ENCODE data around the gene HS6ST2. TPM values are rescaled to one million over a fixed set of nuclear protein-coding genes. Genes with fewer than 3 reads are reported as not detected.

HS6ST2 gene
- total RNA-seq, 1 experiment from 2014 or later, result 7.4 TPM

- H3K4me2 ChIP-seq (ENCODE audit: low read length), result peak overlapping the region; percentile 52
- peaks cover 15% of the 10 kb centered on the region for H3K4me1 ChIP-seq (ENCODE audit: insufficient read depth, low read length)
- H3K79me2 ChIP-seq (ENCODE audit: low read length), result no peaks in the 10 kb centered on the region
- H3K9me2 ChIP-seq (replicated peaks; ENCODE audit: low read length), result no peaks in the 10 kb centered on the region
- H3F3A ChIP-seq (ENCODE audit: low read length, unreplicated experiment), result no peaks in the 10 kb centered on the region
- ATAC-seq, result no peak
- H3K9ac ChIP-seq (ENCODE audit: low read length), result no peak overlapping the region
- no peak overlapping the region for H2AFZ ChIP-seq (ENCODE audit: low read length)
- H4K20me1 ChIP-seq (ENCODE audit: low read length), result no peaks in the 10 kb centered on the region
- BruUV-seq (replicated peaks), result no TSS peak
- intact Hi-C loops (cut with micrococcal nuclease), result no loop called here
- no peaks in the 10 kb centered on the region for H3K36me3 ChIP-seq (ENCODE audit: low read depth, low read length)
- no peaks in the 10 kb centered on the region for H3K9me3 ChIP-seq (ENCODE audit: low read length)
- ChIA-PET CTCF (no interaction called here), POLR2A (ENCODE audit: unreplicated experiment) (no interaction called here)
- H3K27me3 ChIP-seq (ENCODE audit: low read length), result no peaks in the 10 kb centered on the region
- no peak overlapping the region for H3K27ac ChIP-seq (ENCODE audit: low read length)
- no peak for DNase-seq
- no peak overlapping the region for H3K4me3 ChIP-seq (ENCODE audit: low read length)
- TF ChIP-seq, protein P1, sequence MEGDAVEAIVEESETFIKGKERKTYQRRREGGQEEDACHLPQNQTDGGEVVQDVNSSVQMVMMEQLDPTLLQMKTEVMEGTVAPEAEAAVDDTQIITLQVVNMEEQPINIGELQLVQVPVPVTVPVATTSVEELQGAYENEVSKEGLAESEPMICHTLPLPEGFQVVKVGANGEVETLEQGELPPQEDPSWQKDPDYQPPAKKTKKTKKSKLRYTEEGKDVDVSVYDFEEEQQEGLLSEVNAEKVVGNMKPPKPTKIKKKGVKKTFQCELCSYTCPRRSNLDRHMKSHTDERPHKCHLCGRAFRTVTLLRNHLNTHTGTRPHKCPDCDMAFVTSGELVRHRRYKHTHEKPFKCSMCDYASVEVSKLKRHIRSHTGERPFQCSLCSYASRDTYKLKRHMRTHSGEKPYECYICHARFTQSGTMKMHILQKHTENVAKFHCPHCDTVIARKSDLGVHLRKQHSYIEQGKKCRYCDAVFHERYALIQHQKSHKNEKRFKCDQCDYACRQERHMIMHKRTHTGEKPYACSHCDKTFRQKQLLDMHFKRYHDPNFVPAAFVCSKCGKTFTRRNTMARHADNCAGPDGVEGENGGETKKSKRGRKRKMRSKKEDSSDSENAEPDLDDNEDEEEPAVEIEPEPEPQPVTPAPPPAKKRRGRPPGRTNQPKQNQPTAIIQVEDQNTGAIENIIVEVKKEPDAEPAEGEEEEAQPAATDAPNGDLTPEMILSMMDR (conservative IDR thresholded peaks at IDR 0.05; ENCODE audit: low read depth, low read length), result no peak
- TF ChIP-seq EZH2 (IDR thresholded peaks at IDR 0.05; ENCODE audit: low read length, unreplicated experiment), result no peak
Observed at GRCh38 chrX:132836471-132836870, 122.0 kb downstream of the HS6ST2 start.

DNA sequence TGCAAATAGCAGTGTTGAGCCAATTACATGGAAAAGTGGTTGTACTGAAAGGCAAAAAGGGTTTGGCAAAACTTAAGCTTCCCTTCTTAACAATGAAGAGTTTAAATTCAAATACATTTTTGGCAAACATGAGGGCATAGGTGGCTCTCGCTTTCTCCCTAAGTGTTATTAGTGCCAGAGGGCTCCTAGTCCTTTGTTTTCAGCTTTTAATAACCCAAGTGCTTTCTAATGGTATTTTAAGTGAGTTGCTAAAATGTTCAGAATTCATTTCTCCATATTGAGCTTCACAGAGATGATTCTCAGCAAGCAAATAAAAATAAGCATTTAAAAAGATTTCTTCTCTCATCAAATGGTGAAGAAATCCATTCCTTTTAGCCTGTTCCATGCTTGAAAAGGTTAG lies 123.7 kb downstream of the HS6ST2 start:
- ChIA-PET POLR2A (ENCODE audit: unreplicated experiment) (no interaction called here), CTCF (no interaction called here)
- H3K27ac ChIP-seq (ENCODE audit: low read length), result no peak overlapping the region
- ATAC-seq, result no peak
- H3K4me1 ChIP-seq (ENCODE audit: insufficient read depth, low read length), result peaks cover 15% of the 10 kb centered on the region
- no peaks in the 10 kb centered on the region for H4K20me1 ChIP-seq (ENCODE audit: low read length)
- TF ChIP-seq EZH2 (IDR thresholded peaks at IDR 0.05; ENCODE audit: low read length, unreplicated experiment) (no peak), EZH2phosphoT487 (IDR thresholded peaks at IDR 0.05; ENCODE audit: borderline replicate concordance, low read length) (no peak)
- TF ChIP-seq, protein P1 (conservative IDR thresholded peaks at IDR 0.05; ENCODE audit: low read depth, low read length), result no peak
- intact Hi-C loops (cut with micrococcal nuclease), result no loop called here
- no peaks in the 10 kb centered on the region for H3K79me2 ChIP-seq (ENCODE audit: low read length)
- no peak overlapping the region for H2AFZ ChIP-seq (ENCODE audit: low read length)
- no peak overlapping the region for H3K4me3 ChIP-seq (ENCODE audit: low read length)
- no peak overlapping the region for H3K9ac ChIP-seq (ENCODE audit: low read length)
- H3K36me3 ChIP-seq (ENCODE audit: low read depth, low read length), result no peaks in the 10 kb centered on the region
- no peak overlapping the region for H3K4me2 ChIP-seq (ENCODE audit: low read length)
- no peak for DNase-seq
- H3F3A ChIP-seq (ENCODE audit: low read length, unreplicated experiment), result no peaks in the 10 kb centered on the region
- H3K9me3 ChIP-seq (ENCODE audit: low read length), result no peaks in the 10 kb centered on the region
- BruUV-seq (replicated peaks), result no TSS peak
- no peaks in the 10 kb centered on the region for H3K9me2 ChIP-seq (replicated peaks; ENCODE audit: low read length)
- H3K27me3 ChIP-seq (ENCODE audit: low read length), result no peaks in the 10 kb centered on the region

DNA sequence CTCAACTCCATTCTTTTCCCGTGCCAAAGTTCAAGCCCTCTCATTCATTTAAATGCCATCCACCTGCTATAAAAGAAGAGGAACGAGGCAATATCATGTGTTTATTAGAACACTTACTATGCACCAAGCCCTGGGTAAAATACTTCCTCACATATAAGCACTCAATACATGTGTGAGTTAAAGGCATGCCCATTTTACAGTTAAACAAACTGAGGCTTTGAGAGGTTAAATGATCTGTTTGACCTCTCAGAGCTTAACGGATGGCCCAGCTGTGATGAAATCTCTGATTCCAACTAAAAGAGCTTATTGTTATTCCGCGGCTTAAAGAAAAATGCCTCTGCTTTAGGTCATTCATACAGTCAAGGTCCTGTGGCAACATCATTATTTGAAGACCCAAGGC lies 124.3 kb downstream of the HS6ST2 start:
- no peaks in the 10 kb centered on the region for H3K27me3 ChIP-seq (ENCODE audit: low read length)
- H3K9ac ChIP-seq (ENCODE audit: low read length), result no peak overlapping the region
- H3F3A ChIP-seq (ENCODE audit: low read length, unreplicated experiment), result no peaks in the 10 kb centered on the region
- H3K4me1 ChIP-seq (ENCODE audit: insufficient read depth, low read length), result peaks cover 15% of the 10 kb centered on the region
- H3K36me3 ChIP-seq (ENCODE audit: low read depth, low read length), result no peaks in the 10 kb centered on the region
- ChIA-PET POLR2A (ENCODE audit: unreplicated experiment) (no interaction called here), CTCF (no interaction called here)
- no peak overlapping the region for H3K4me2 ChIP-seq (ENCODE audit: low read length)
- H2AFZ ChIP-seq (ENCODE audit: low read length), result no peak overlapping the region
- TF ChIP-seq, protein P1 (conservative IDR thresholded peaks at IDR 0.05; ENCODE audit: low read depth, low read length), result no peak
- TF ChIP-seq EZH2phosphoT487 (IDR thresholded peaks at IDR 0.05; ENCODE audit: borderline replicate concordance, low read length) (no peak), EZH2 (IDR thresholded peaks at IDR 0.05; ENCODE audit: low read length, unreplicated experiment) (no peak)
- H3K4me3 ChIP-seq (ENCODE audit: low read length), result no peak overlapping the region
- H3K9me3 ChIP-seq (ENCODE audit: low read length), result no peaks in the 10 kb centered on the region
- intact Hi-C loops (cut with micrococcal nuclease), result no loop called here
- BruUV-seq (replicated peaks), result no TSS peak
- no peaks in the 10 kb centered on the region for H4K20me1 ChIP-seq (ENCODE audit: low read length)
- DNase-seq, result no peak
- no peak for ATAC-seq
- H3K9me2 ChIP-seq (replicated peaks; ENCODE audit: low read length), result no peaks in the 10 kb centered on the region
- no peak overlapping the region for H3K27ac ChIP-seq (ENCODE audit: low read length)
- no peaks in the 10 kb centered on the region for H3K79me2 ChIP-seq (ENCODE audit: low read length)
